HCT116 (cell line): ENCODE results near the gene BPIFB4.

ENCODE experiments used
- CEBPB ChIP-seq: IDR thresholded peaks from 2 replicates; pipeline ENCODE4 v1.6.1; 2012; ENCODE audit warnings: low read depth
- EZH2phosphoT487 ChIP-seq: fragments of 200-600 bp; IDR thresholded peaks from 2 replicates; pipeline ENCODE4 v1.6.1; 2018; ENCODE audit warnings: antibody characterized with exemption, borderline replicate concordance
- POLR2A ChIP-seq: IDR thresholded peaks from 2 replicates; pipeline ENCODE4 v1.7.0; 2011; ENCODE audit warnings: borderline replicate concordance; ENCODE audit not compliant: insufficient read depth, insufficient read length; ENCODE audit errors: extremely low read depth
- RAD21 ChIP-seq: IDR thresholded peaks from 2 replicates; pipeline ENCODE4 v1.6.1; 2012; ENCODE audit warnings: low read depth, mild to moderate bottlenecking
- TF ChIP-seq, protein P1 (sequence below), 3 experiments: fragments of 200-600 bp in 1 of 3; sonication (generic) in 1 of 3; IDR thresholded peaks in 2 of 3; conservative IDR thresholded peaks in 1 of 3; 2 replicates each; pipeline ENCODE4 v1.5.1; 2012 to 2017; ENCODE audit warnings: low read depth in 2 of 3, low read length in 2 of 3, antibody characterized with exemption in 1 of 3, borderline replicate concordance in 1 of 3, control low read depth in 1 of 3, mild to moderate bottlenecking in 1 of 3, mixed read lengths in 1 of 3, mixed run types in 1 of 3, moderate library complexity in 1 of 3; ENCODE audit not compliant: insufficient read depth in 1 of 3
- TF ChIP-seq, protein P2 (sequence below): IDR thresholded peaks from 2 replicates; pipeline ENCODE4 v1.6.1; 2012; ENCODE audit warnings: low read depth

DNA sequence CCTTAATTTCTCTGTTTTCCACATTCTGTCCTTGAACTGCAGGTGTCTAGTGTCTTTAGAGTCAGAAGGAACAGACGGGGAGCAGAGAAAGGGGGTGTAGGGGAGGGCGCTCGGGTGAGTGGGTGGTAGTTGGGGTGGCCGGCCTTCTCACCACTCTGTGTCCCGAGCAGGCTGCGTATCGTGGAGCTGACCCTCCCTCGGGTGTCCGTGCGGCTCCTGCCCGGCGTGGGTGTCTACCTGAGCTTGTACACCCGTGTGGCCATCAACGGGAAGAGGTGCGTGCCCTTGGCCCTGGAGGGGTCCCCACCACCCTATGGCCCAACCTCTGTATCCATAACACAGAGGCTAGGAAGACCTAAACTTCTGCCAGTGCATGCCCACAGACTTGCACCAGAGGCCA is 5.3 kb downstream of the BPIFB4 start:
- TF ChIP-seq, protein P1, sequence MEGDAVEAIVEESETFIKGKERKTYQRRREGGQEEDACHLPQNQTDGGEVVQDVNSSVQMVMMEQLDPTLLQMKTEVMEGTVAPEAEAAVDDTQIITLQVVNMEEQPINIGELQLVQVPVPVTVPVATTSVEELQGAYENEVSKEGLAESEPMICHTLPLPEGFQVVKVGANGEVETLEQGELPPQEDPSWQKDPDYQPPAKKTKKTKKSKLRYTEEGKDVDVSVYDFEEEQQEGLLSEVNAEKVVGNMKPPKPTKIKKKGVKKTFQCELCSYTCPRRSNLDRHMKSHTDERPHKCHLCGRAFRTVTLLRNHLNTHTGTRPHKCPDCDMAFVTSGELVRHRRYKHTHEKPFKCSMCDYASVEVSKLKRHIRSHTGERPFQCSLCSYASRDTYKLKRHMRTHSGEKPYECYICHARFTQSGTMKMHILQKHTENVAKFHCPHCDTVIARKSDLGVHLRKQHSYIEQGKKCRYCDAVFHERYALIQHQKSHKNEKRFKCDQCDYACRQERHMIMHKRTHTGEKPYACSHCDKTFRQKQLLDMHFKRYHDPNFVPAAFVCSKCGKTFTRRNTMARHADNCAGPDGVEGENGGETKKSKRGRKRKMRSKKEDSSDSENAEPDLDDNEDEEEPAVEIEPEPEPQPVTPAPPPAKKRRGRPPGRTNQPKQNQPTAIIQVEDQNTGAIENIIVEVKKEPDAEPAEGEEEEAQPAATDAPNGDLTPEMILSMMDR (IDR thresholded peaks at IDR 0.05 in 2 of 3, conservative IDR thresholded peaks at IDR 0.05 in 1 of 3; ENCODE audit: borderline replicate concordance in 1 of 3, insufficient read depth in 1 of 3, low read depth in 2 of 3, low read length in 2 of 3) = no peak
- TF ChIP-seq, protein P2, sequence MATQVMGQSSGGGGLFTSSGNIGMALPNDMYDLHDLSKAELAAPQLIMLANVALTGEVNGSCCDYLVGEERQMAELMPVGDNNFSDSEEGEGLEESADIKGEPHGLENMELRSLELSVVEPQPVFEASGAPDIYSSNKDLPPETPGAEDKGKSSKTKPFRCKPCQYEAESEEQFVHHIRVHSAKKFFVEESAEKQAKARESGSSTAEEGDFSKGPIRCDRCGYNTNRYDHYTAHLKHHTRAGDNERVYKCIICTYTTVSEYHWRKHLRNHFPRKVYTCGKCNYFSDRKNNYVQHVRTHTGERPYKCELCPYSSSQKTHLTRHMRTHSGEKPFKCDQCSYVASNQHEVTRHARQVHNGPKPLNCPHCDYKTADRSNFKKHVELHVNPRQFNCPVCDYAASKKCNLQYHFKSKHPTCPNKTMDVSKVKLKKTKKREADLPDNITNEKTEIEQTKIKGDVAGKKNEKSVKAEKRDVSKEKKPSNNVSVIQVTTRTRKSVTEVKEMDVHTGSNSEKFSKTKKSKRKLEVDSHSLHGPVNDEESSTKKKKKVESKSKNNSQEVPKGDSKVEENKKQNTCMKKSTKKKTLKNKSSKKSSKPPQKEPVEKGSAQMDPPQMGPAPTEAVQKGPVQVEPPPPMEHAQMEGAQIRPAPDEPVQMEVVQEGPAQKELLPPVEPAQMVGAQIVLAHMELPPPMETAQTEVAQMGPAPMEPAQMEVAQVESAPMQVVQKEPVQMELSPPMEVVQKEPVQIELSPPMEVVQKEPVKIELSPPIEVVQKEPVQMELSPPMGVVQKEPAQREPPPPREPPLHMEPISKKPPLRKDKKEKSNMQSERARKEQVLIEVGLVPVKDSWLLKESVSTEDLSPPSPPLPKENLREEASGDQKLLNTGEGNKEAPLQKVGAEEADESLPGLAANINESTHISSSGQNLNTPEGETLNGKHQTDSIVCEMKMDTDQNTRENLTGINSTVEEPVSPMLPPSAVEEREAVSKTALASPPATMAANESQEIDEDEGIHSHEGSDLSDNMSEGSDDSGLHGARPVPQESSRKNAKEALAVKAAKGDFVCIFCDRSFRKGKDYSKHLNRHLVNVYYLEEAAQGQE = no peak
- TF ChIP-seq EZH2phosphoT487 = no peak
- no peak for TF ChIP-seq POLR2A
- no peak for TF ChIP-seq CEBPB
- TF ChIP-seq RAD21 = no peak
